Ovary (tissue), 3 donors: Measurements from ENCODE around the gene LCN12.

ENCODE experiments used
- EP300 ChIP-seq: sonication (generic); formaldehyde crosslinking; IDR thresholded peaks from one replicate; pipeline ENCODE4 v1.6.1; 2017; ENCODE audit warnings: antibody characterized with exemption
- POLR2A ChIP-seq: fragments of 450-650 bp; IDR thresholded peaks from one replicate; pipeline ENCODE4 v1.6.1; 2017; ENCODE audit warnings: antibody characterized with exemption, mild to moderate bottlenecking, moderate library complexity
- TF ChIP-seq, protein P1 (sequence below), 3 donors: fragments of 450-650 bp in 2 of 3; fragments of 200-600 bp in 1 of 3; IDR thresholded peaks; one replicate each; pipeline versions ENCODE4 v1.5.1 to v1.8.0; 2016 to 2022; ENCODE audit warnings: antibody characterized with exemption in 3 of 3, mild to moderate bottlenecking in 1 of 3
- donor health status: DM: no; HTN: no; CAD: no.

DNA sequence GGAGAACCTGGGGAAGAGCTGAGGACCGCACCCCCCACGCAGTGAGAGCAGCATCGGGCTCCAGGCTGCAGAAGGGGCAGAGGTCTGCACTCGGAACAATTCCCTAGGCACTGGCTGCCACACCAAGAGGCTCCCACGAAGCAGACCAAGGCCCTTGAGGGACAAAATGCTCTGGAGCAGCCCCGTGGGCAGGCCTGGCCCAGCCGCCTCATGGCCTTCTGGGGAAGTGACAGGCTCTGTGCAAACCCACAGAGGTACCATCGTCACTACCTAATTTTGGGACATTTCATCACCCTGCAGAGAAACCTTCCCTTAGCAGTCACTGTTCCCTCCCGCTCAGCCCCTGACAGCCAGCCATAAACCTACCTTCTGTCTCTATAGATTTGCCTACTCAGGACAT is 23.5 kb upstream of the LCN12 start:
- TF ChIP-seq, protein P1, sequence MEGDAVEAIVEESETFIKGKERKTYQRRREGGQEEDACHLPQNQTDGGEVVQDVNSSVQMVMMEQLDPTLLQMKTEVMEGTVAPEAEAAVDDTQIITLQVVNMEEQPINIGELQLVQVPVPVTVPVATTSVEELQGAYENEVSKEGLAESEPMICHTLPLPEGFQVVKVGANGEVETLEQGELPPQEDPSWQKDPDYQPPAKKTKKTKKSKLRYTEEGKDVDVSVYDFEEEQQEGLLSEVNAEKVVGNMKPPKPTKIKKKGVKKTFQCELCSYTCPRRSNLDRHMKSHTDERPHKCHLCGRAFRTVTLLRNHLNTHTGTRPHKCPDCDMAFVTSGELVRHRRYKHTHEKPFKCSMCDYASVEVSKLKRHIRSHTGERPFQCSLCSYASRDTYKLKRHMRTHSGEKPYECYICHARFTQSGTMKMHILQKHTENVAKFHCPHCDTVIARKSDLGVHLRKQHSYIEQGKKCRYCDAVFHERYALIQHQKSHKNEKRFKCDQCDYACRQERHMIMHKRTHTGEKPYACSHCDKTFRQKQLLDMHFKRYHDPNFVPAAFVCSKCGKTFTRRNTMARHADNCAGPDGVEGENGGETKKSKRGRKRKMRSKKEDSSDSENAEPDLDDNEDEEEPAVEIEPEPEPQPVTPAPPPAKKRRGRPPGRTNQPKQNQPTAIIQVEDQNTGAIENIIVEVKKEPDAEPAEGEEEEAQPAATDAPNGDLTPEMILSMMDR (IDR thresholded peaks at IDR 0.05), result no peak
- no peak for TF ChIP-seq POLR2A
- TF ChIP-seq EP300, result no peak
